ENCODE results near the gene GPC6.

The GPC6 gene

DNA sequence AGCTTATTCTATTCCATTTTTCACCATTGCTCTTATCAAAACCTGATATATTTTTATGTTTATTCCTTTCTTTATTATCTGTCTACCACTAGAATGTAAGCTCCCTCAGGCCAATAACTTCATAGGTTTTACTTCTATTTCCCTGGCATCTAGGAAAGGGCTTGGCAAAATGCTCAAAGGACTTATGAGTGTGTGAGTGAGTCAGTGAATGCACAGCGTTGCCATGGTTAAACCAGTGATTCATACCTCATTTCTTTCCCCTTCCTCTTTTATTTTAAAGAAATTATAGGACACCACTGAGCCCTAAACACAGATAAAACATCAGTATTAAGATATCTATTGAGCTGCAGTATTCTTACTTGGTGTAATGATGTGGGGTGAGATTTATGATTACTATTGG is 162.1 kb downstream of the GPC6 start:
- Histone ChIP-seq H3K9me3 (ENCODE audit: insufficient read depth, low read length) (no peaks in the 10 kb centered on the region), H3K36me3 (replicated peaks; ENCODE audit: low read depth, low read length) (no peaks in the 10 kb centered on the region), H2AFZ (ENCODE audit: low read depth, low read length) (no peak overlapping the region), H3K4me3 (ENCODE audit: low read length) (no peak overlapping the region), H3K27me3 (ENCODE audit: low read depth, low read length) (no peaks in the 10 kb centered on the region), H4K20me1 (ENCODE audit: insufficient read depth, low read length) (no peaks in the 10 kb centered on the region), H3K4me1 (ENCODE audit: low read length) (no peaks in the 10 kb centered on the region), H3K9ac (ENCODE audit: low read length) (no peak overlapping the region), H3K4me2 (ENCODE audit: low read length) (no peak overlapping the region), H3K79me2 (ENCODE audit: low read length) (no peaks in the 10 kb centered on the region), H3K27ac (ENCODE audit: low read length) (no peak overlapping the region)
- no peak for TF ChIP-seq EZH2phosphoT487 (IDR thresholded peaks at IDR 0.05; ENCODE audit: low read depth)
- TF ChIP-seq, protein P1, sequence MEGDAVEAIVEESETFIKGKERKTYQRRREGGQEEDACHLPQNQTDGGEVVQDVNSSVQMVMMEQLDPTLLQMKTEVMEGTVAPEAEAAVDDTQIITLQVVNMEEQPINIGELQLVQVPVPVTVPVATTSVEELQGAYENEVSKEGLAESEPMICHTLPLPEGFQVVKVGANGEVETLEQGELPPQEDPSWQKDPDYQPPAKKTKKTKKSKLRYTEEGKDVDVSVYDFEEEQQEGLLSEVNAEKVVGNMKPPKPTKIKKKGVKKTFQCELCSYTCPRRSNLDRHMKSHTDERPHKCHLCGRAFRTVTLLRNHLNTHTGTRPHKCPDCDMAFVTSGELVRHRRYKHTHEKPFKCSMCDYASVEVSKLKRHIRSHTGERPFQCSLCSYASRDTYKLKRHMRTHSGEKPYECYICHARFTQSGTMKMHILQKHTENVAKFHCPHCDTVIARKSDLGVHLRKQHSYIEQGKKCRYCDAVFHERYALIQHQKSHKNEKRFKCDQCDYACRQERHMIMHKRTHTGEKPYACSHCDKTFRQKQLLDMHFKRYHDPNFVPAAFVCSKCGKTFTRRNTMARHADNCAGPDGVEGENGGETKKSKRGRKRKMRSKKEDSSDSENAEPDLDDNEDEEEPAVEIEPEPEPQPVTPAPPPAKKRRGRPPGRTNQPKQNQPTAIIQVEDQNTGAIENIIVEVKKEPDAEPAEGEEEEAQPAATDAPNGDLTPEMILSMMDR (IDR thresholded peaks at IDR 0.05; ENCODE audit: low read depth, low read length), result no peak

DNA sequence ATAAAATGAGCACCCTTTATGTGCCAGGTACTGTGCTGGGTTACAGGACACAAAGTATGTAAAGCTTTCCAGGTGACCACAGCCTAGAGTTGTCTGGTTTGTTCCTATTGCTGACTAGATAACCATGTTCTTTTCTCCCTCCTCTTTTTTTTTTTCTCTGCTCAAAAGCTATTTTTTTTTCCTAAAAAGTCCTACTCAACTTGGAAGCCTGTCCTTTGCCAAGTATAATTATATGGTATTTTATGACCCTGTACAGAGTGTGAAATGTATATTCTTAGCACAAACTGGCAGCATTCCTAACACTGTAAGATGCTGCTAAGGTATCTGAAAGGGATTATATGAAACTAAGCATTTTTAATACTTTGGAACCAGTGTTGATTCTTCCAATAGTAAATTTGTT is 171.0 kb downstream of the GPC6 start:
- no peak for TF ChIP-seq EZH2phosphoT487 (IDR thresholded peaks at IDR 0.05; ENCODE audit: low read depth)
- TF ChIP-seq, protein P1 (IDR thresholded peaks at IDR 0.05; ENCODE audit: low read depth, low read length), result no peak

DNA sequence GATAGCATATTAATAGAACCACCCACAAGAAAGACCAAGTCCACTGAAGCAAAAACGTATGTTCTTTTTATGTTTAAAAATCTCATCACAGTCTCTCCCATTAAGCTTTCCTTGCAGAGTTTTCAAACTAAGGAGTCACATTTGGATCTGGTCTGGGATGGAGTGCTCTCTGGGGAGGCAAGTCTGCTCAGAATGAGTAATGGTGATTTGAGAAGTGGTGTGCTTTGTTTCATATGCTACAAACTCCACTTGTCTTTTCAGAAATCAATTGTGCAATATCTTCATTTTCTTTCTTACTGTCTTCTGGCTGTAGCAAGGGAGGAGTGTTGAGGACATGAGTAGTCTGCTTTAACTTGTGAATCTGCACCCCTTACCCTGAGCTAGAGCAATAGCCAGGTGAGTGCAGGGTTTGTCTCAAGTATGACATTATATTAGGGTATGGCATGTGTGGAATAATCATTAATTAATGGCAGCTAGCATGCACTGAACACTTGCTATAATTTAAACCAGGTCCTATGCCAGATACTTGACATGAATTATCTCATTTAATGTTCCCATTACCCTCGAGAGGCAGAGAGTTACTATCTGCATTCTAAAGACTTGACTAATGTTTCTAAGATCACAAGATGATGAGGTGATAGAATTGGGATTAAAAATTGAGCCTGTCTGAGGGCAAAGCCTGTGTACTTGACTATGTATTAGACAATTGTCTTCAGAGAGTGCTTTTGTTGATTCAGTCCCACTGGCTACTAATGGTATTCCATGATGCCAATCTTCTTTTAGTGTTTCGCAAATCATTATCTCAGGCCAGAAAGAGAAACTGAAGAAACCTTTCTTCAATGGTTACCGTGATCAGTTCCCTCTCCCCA is 171.8 kb downstream of the GPC6 start:
- Histone ChIP-seq H3K9me3 (ENCODE audit: insufficient read depth, low read length) (no peaks in the 10 kb centered on the region), H3K4me1 (ENCODE audit: low read length) (no peaks in the 10 kb centered on the region), H3K4me3 (ENCODE audit: low read length) (no peak overlapping the region), H4K20me1 (ENCODE audit: insufficient read depth, low read length) (no peaks in the 10 kb centered on the region), H3K4me2 (ENCODE audit: low read length) (no peak overlapping the region), H3K9ac (ENCODE audit: low read length) (no peak overlapping the region), H3K79me2 (ENCODE audit: low read length) (no peaks in the 10 kb centered on the region), H3K27me3 (ENCODE audit: low read depth, low read length) (no peaks in the 10 kb centered on the region), H3K36me3 (replicated peaks; ENCODE audit: low read depth, low read length) (no peaks in the 10 kb centered on the region), H3K27ac (ENCODE audit: low read length) (no peak overlapping the region), H2AFZ (ENCODE audit: low read depth, low read length) (no peak overlapping the region)
- TF ChIP-seq EZH2phosphoT487 (IDR thresholded peaks at IDR 0.05; ENCODE audit: low read depth), result no peak

More for the DNA sequence above, 171.0 kb downstream of the GPC6 start:
- H3K36me3 ChIP-seq (replicated peaks; ENCODE audit: low read depth, low read length), result no peaks in the 10 kb centered on the region
- no peaks in the 10 kb centered on the region for H3K79me2 ChIP-seq (ENCODE audit: low read length)
- H3K4me3 ChIP-seq (ENCODE audit: low read length), result no peak overlapping the region
- no peak overlapping the region for H3K4me2 ChIP-seq (ENCODE audit: low read length)
- H2AFZ ChIP-seq (ENCODE audit: low read depth, low read length), result no peak overlapping the region
- H3K27ac ChIP-seq (ENCODE audit: low read length), result no peak overlapping the region
- H3K27me3 ChIP-seq (ENCODE audit: low read depth, low read length), result no peaks in the 10 kb centered on the region
- no peaks in the 10 kb centered on the region for H3K9me3 ChIP-seq (ENCODE audit: insufficient read depth, low read length)
- H3K4me1 ChIP-seq (ENCODE audit: low read length), result no peaks in the 10 kb centered on the region
- H4K20me1 ChIP-seq (ENCODE audit: insufficient read depth, low read length), result no peaks in the 10 kb centered on the region
- no peak overlapping the region for H3K9ac ChIP-seq (ENCODE audit: low read length)

DNA sequence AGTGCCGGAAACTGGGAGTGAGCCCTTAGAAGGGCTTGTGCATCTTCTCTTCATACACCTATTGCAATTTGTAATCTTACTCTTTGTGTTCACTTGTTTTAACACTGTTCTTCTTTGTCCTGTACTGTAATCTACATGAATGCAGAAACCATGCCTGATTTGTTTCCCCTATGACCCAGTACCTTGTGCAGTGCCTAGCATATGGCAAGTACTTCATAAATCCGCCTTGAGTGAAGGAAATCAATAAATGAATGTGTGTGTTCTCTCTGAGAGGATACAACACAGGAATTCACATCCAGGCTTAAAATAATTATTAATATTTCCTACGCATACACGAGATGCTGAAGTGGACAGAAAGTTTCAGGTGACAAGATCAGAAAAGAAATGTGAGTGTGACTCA is 172.6 kb downstream of the GPC6 start:
- H3K9me3 ChIP-seq (ENCODE audit: insufficient read depth, low read length), result no peaks in the 10 kb centered on the region
- no peak overlapping the region for H3K27ac ChIP-seq (ENCODE audit: low read length)
- H3K4me2 ChIP-seq (ENCODE audit: low read length), result no peak overlapping the region
- H3K27me3 ChIP-seq (ENCODE audit: low read depth, low read length), result no peaks in the 10 kb centered on the region
- TF ChIP-seq, protein P1 (IDR thresholded peaks at IDR 0.05; ENCODE audit: low read depth, low read length), result no peak
- TF ChIP-seq EZH2phosphoT487 (IDR thresholded peaks at IDR 0.05; ENCODE audit: low read depth), result no peak
- no peaks in the 10 kb centered on the region for H3K4me1 ChIP-seq (ENCODE audit: low read length)
- no peaks in the 10 kb centered on the region for H4K20me1 ChIP-seq (ENCODE audit: insufficient read depth, low read length)
- no peak overlapping the region for H3K4me3 ChIP-seq (ENCODE audit: low read length)
- no peak overlapping the region for H3K9ac ChIP-seq (ENCODE audit: low read length)
- H3K79me2 ChIP-seq (ENCODE audit: low read length), result no peaks in the 10 kb centered on the region
- no peak overlapping the region for H2AFZ ChIP-seq (ENCODE audit: low read depth, low read length)
- H3K36me3 ChIP-seq (replicated peaks; ENCODE audit: low read depth, low read length), result no peaks in the 10 kb centered on the region
